ENCODE data around the gene RAD9B.
A peak's percentile ranks its signal among the peaks of the same experiment; 100 is the strongest.
"Not testable (repeated sequence)": the region's sequence is repeated elsewhere in the genome, so short reads cannot be mapped to it uniquely, and the experiment has no call there.

RAD9B gene

DNA sequence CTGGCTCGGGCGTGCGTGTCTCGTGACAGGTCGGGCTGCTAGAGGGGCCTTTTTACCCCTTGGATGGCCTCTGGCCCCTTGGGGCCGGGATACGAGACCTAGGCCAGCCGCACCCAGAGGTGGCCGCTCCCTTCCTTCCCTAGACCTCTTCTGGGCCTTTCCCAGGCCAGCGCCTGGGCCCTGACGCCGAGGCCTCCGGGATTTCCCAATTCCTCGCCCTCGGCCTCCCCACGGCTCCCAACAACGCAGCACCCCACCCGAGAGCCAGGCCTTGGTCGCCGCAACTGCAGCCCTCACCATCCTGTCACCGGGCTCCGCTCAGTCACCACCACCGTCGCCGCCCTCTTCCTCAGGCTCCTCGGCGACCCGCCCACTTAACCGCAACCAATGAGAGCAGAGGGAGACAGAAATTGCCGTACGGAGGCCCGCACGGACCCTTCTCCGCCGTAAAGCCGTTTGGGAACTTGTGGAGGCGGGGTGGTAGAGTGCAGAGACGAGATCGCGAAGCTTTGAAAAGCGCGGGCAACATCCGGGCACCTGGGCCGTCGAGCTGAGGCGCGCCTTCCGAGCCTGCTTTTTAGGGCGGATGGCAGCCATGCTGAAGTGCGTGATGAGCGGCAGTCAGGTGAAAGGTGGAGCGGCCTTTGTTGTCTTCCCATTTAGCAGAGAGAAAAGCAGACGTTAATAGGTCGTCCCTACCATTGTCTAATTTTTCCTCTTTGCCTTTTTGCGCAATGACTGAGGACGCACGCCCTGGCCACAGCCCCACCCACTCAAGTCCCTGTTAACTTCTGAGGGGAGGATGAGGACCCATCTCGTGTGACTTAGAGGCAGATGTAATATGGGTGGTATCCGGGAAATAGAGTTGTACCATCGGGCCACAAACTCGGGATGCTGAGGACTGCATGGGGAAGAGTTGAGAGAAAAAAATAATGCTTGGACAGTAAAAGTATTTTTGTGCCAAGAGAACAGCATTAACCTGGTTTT lies at the start of gene RAD9B, which contains the start of gene VPS29:
RAD9B (plus strand) TSS at position 580 of the 987 bp plus-strand sequence; CDS start at position 587, 7 bp downstream.
VPS29 (minus strand) TSS at position 360 of the 987 bp plus-strand sequence; CDS start at position 300, 60 bp downstream.
- peak within 1 kb of the TSS; percentile 67 for H3K4me3 ChIP-seq (ENCODE audit: low read depth, low read length)
- TF ChIP-seq CTCF (IDR thresholded peaks at IDR 0.05; ENCODE audit: low read depth, low read length, missing control alignments), result no peak
- DNase-seq (ENCODE audit: low read depth), result peak; percentile 98

DNA sequence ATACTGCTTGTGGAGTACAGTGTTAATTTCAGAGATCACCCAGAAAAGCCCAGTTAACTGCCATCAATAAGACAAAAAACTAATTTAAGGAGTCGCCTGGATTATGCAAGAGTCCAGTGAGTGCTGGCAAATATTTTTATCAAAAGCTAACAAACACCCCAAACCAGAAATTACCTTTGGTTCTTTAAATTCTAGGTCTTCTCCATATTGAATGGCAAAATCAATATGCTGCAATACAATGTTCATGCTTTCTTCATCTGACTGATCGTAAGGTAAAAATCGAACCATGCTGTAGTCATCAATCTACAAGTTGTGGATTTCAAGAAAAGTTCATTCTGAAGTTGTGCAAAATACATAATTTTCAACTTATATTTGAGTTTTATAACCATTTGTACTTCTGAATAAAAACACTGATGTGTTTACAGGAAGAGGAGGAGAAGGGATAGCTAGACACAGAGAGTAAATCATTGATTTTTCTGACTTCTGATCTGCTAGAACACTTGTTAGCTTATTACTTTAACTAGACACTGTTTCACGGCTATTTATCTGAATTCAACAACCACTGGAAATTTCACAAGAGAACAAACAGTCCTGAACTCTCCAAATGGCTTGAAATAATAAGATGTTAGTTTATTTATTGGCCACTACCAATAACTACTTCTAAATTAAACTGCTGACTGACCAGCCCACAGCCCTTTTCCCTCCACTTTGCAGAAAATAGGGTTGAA lies 48.4 kb upstream of the RAD9B start:
- DNase-seq (ENCODE audit: low read depth), result no peak
- H3K4me3 ChIP-seq (ENCODE audit: low read depth, low read length), result no peak overlapping the region
- no peak for TF ChIP-seq CTCF (IDR thresholded peaks at IDR 0.05; ENCODE audit: low read depth, low read length, missing control alignments)

GRCh38 chr12:110458756-110459155 lies 43.4 kb upstream of the RAD9B start:
- no peak for TF ChIP-seq CTCF (IDR thresholded peaks at IDR 0.05; ENCODE audit: low read depth, low read length, missing control alignments)
- no peak for DNase-seq (ENCODE audit: low read depth)
- no peak overlapping the region for H3K4me3 ChIP-seq (ENCODE audit: low read depth, low read length)

- H3K4me3 ChIP-seq (ENCODE audit: low read depth, low read length), result not testable (repeated sequence)
Measured at GRCh38 chr12:110461189-110461588, 40.9 kb upstream of the RAD9B start.

GRCh38 chr12:110465024-110465423 lies 37.1 kb upstream of the RAD9B start:
- TF ChIP-seq CTCF (IDR thresholded peaks at IDR 0.05; ENCODE audit: low read depth, low read length, missing control alignments), result no peak
- no peak for DNase-seq (ENCODE audit: low read depth)
- H3K4me3 ChIP-seq (ENCODE audit: low read depth, low read length), result no peak overlapping the region

More at GRCh38 chr12:110461189-110461588, 40.9 kb upstream of the RAD9B start:
- DNase-seq (ENCODE audit: low read depth), result not testable (repeated sequence)

DNA sequence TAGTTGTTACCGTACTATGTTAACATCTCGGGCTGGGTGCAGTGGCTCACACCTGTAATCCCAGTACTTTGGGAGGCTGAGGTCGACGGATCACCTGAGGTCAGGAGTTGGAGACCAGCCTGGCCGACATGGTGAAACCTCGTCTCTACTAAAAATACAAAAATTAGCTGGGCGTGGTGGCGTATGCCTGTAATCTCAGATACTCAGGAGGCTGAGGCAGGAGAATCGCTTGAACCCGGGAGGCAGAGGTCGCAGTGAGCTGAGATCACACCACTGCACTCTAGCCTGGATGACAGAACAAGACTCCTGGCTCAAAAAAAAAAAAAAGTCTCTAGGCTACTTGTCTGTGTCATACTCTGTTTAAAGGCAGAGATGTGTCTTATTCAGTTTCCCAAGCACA lies 36.4 kb upstream of the RAD9B start:
- not testable (repeated sequence) for H3K4me3 ChIP-seq (ENCODE audit: low read depth, low read length); DNase-seq (ENCODE audit: low read depth)

GRCh38 chr12:110466791-110467190 lies 35.3 kb upstream of the RAD9B start:
- TF ChIP-seq CTCF (IDR thresholded peaks at IDR 0.05; ENCODE audit: low read depth, low read length, missing control alignments), result no peak
- peak overlapping the region; percentile 73; the same call in 1 of the 2 replicates for H3K4me3 ChIP-seq (ENCODE audit: low read depth, low read length)
- no peak for DNase-seq (ENCODE audit: low read depth)

Data from GM12864 (cell line).